Coronary artery (tissue), 2 donors: ENCODE data around the gene PLET1.
"Not testable (repeated sequence)": the region's sequence is repeated elsewhere in the genome, so short reads cannot be mapped to it uniquely, and the experiment has no call there.

Experiments
- DNase-seq: peaks from one replicate; pipeline ENCODE4 v3.0.0-alpha.2; 2017; ENCODE audit warnings: low spot score
- H3K27ac ChIP-seq, 2 donors: fragments of 200-600 bp; sonication (generic); one replicate each; pipeline ENCODE4 v1.5.1; 2016 to 2019
- H3K4me3 ChIP-seq: fragments of 200-600 bp; sonication (generic); 2 replicates; pipeline ENCODE4 v1.5.1; 2016; ENCODE audit warnings: mild to moderate bottlenecking, moderate library complexity
- TF ChIP-seq, protein P1 (sequence below): fragments of 200-600 bp; sonication (generic); IDR thresholded peaks from one replicate; pipeline ENCODE4 v1.5.1; 2019; ENCODE audit warnings: antibody characterized with exemption

Gene PLET1

DNA sequence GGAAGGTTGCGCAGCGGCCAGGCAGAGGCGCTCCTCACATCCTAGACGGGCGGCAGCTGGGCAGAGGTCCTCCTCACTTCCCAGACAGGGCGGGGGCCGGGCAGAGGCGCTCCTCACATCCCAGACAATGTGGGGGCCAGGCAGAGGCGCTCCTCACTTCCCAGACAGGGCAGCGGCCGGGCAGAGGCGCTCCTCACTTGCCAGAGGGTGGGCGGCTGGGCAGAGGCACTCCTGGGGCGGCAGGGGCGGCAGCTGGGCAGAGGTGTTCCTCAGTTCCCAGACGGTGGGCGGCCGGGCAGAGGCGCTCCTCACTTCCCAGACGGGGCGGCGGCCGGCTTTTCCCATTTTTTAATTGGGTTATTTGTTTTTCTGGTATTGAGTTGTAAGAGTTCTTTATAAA, 54.6 kb downstream of the PLET1 start:
- TF ChIP-seq, protein P1, sequence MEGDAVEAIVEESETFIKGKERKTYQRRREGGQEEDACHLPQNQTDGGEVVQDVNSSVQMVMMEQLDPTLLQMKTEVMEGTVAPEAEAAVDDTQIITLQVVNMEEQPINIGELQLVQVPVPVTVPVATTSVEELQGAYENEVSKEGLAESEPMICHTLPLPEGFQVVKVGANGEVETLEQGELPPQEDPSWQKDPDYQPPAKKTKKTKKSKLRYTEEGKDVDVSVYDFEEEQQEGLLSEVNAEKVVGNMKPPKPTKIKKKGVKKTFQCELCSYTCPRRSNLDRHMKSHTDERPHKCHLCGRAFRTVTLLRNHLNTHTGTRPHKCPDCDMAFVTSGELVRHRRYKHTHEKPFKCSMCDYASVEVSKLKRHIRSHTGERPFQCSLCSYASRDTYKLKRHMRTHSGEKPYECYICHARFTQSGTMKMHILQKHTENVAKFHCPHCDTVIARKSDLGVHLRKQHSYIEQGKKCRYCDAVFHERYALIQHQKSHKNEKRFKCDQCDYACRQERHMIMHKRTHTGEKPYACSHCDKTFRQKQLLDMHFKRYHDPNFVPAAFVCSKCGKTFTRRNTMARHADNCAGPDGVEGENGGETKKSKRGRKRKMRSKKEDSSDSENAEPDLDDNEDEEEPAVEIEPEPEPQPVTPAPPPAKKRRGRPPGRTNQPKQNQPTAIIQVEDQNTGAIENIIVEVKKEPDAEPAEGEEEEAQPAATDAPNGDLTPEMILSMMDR, result no peak
- no peak for DNase-seq
- H3K27ac ChIP-seq, result no peak overlapping the region
- no peak overlapping the region for H3K4me3 ChIP-seq

DNA sequence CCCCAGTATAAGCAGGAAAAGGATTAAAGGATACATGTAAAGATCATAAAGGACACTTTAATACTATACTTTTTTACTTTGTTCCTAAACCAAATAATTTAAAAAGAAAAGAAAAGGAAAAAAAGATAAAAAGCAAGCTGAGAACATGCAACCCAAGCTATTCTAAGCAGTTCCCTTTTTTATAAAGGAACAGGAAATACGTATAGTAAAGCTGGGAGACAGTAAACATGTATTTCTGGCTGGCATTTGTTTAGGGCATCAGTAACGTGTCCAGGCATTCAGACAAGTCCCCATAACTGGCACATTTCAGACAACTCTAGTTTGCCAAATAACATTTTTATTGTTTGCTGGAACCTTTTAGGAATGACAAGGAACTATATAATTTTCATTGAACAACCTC, 60.4 kb downstream of the PLET1 start:
- no peak for DNase-seq
- TF ChIP-seq, protein P1, result no peak
- no peak overlapping the region for H3K4me3 ChIP-seq
- no peak overlapping the region for H3K27ac ChIP-seq

DNA sequence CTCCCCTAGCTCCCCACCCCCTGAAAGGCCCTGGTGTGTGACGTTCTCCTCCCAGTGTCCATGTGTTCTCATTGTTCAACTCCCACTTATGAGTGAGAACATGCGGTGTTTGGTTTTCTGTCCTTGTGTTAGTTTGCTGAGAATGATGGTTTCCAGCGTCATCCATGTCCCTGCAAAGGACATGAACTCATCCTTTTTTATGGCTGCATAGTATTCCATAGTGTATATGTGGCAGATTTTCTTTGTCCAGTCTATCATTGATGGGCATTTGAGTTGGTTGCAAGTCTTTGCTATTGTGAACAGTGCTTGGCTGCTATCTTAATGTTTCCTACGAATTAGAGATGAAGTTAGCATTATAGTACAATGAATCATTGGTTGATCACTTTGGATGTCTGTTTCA, 61.6 kb downstream of the PLET1 start:
- DNase-seq, H3K4me3 ChIP-seq, H3K27ac ChIP-seq: not testable (repeated sequence)
